Stimulated activated CD8-positive, alpha-beta memory T cell treated with anti-CD3 and anti-CD28 coated beads, Interleukin-15, amount 100 ng/mL, for 24 hours (primary cell): ENCODE results near the gene AKAP4.

ENCODE experiments used
- DNase-seq: peaks from one replicate; pipeline ENCODE4 v3.0.0-alpha.2; 2020; ENCODE audit warnings: low read depth

Gene AKAP4

GRCh38 chrX:50200907-50201306 lies at the start of gene AKAP4:
TSS of gene AKAP4 (minus strand) at chrX:50201007. CDS start at chrX:50200889, 118 bp downstream.
- no peak for DNase-seq

GRCh38 chrX:50211510-50211909 lies 10.7 kb upstream of the AKAP4 start:
- DNase-seq: no peak

GRCh38 chrX:50206753-50207152 lies 5.9 kb upstream of the AKAP4 start:
- no peak for DNase-seq

GRCh38 chrX:50204364-50204899 lies 3.6 kb upstream of the AKAP4 start, which contains the start of gene CCNB3:
TSS of gene CCNB3 (plus strand) at chrX:50204765. CDS start at chrX:50285164, 80,399 bp downstream.
- DNase-seq: peak; percentile 12

- no peak for DNase-seq
Measured at GRCh38 chrX:50202539-50202938, 1.7 kb upstream of the AKAP4 start.

- no peak for DNase-seq
Measured at GRCh38 chrX:50198348-50198747, 2.5 kb downstream of the AKAP4 start.

- DNase-seq: no peak
Measured at GRCh38 chrX:50188859-50189600, 11.8 kb downstream of the AKAP4 start.

- DNase-seq: no peak
Measured at GRCh38 chrX:50183891-50184290, 16.9 kb downstream of the AKAP4 start.

- DNase-seq: no peak
Measured at GRCh38 chrX:50180073-50180940, 20.5 kb downstream of the AKAP4 start.

GRCh38 chrX:50169717-50170116 lies 31.1 kb downstream of the AKAP4 start:
- DNase-seq: no peak

- no peak for DNase-seq
Measured at GRCh38 chrX:50168241-50168687, 32.5 kb downstream of the AKAP4 start.

- no peak for DNase-seq
Measured at GRCh38 chrX:50167366-50167765, 33.4 kb downstream of the AKAP4 start.

- DNase-seq: no peak
Measured at GRCh38 chrX:50165727-50166126, 35.1 kb downstream of the AKAP4 start.

GRCh38 chrX:50161127-50161526 lies 39.7 kb downstream of the AKAP4 start:
- no peak for DNase-seq

- no peak for DNase-seq
Measured at GRCh38 chrX:50158593-50158992, 42.2 kb downstream of the AKAP4 start.

GRCh38 chrX:50157545-50158135 lies 43.2 kb downstream of the AKAP4 start:
- no peak for DNase-seq

GRCh38 chrX:50154429-50154828 lies 46.4 kb downstream of the AKAP4 start:
- no peak for DNase-seq

- DNase-seq: no peak
Measured at GRCh38 chrX:50152456-50152855, 48.4 kb downstream of the AKAP4 start.

- no peak for DNase-seq
Measured at GRCh38 chrX:50147972-50148371, 52.8 kb downstream of the AKAP4 start.
